NB4 (cell line): ENCODE results near the gene IRAK3.

Experiments used
- MYC ChIP-seq: IDR thresholded peaks from 2 replicates; pipeline ENCODE4 v1.6.1; 2011; ENCODE audit warnings: low read depth, low read length
- POLR2A ChIP-seq: IDR thresholded peaks from 2 replicates; pipeline ENCODE4 v1.6.1; 2011; ENCODE audit warnings: mild to moderate bottlenecking; ENCODE audit not compliant: insufficient read length; ENCODE audit errors: extremely low read depth
- TF ChIP-seq, protein P1 (sequence below): IDR thresholded peaks from one replicate; pipeline ENCODE4 v1.5.1; 2012; ENCODE audit warnings: low read depth, low read length
- TF ChIP-seq, protein P2 (sequence below): IDR thresholded peaks from 2 replicates; pipeline ENCODE4 v1.6.1; 2011; ENCODE audit warnings: low read depth, low read length

DNA sequence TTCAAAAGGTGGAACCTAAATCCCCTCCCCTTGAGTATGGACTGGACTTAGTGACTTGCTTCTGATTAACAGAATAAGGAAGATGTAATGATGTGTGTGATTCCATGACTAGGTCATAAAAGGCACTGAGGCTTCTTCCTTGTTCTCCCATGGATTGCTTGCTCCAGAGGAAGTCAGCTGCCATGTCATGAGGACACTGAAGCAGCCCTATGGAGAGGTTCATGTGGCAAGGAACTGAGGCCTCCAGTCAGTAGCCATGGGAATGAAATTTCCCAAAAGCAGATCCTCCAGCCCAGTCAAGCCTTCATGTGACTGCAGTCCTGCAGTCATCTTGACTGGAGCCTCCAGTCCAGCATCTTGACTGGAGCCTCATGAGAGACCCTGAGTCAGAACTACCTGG lies 29.9 kb upstream of the IRAK3 start:
- TF ChIP-seq, protein P1, sequence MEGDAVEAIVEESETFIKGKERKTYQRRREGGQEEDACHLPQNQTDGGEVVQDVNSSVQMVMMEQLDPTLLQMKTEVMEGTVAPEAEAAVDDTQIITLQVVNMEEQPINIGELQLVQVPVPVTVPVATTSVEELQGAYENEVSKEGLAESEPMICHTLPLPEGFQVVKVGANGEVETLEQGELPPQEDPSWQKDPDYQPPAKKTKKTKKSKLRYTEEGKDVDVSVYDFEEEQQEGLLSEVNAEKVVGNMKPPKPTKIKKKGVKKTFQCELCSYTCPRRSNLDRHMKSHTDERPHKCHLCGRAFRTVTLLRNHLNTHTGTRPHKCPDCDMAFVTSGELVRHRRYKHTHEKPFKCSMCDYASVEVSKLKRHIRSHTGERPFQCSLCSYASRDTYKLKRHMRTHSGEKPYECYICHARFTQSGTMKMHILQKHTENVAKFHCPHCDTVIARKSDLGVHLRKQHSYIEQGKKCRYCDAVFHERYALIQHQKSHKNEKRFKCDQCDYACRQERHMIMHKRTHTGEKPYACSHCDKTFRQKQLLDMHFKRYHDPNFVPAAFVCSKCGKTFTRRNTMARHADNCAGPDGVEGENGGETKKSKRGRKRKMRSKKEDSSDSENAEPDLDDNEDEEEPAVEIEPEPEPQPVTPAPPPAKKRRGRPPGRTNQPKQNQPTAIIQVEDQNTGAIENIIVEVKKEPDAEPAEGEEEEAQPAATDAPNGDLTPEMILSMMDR = no peak
- TF ChIP-seq MYC (no peak), POLR2A (no peak)
- TF ChIP-seq, protein P2, sequence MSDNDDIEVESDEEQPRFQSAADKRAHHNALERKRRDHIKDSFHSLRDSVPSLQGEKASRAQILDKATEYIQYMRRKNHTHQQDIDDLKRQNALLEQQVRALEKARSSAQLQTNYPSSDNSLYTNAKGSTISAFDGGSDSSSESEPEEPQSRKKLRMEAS = no peak
